HEK293 (cell line): ENCODE measurements around the gene ELAC1.
A peak's percentile ranks its signal among the peaks of the same experiment; 100 is the strongest.

Experiments used
- CTCF ChIP-seq: fragments of 450-650 bp; formaldehyde crosslinking; IDR thresholded peaks from 2 replicates; pipeline ENCODE4 v1.5.1; 2016; ENCODE audit warnings: missing biosample characterization, missing genetic modification characterization
- SALL2 ChIP-seq: fragments of 450-650 bp; formaldehyde crosslinking; IDR thresholded peaks from 2 replicates; pipeline ENCODE4 v1.5.0; 2017; ENCODE audit warnings: missing biosample characterization, mild to moderate bottlenecking, missing genetic modification characterization, borderline replicate concordance
- SETDB1 ChIP-seq: IDR thresholded peaks from one replicate; pipeline ENCODE4 v1.6.1; 2017; ENCODE audit warnings: mild to moderate bottlenecking, low read length, moderate library complexity, mixed read lengths; ENCODE audit not compliant: insufficient read length
- YY1 ChIP-seq: fragments of 450-650 bp; formaldehyde crosslinking; IDR thresholded peaks from 2 replicates; pipeline ENCODE4 v1.5.1; 2018; ENCODE audit warnings: missing biosample characterization, missing genetic modification characterization
- ZBTB17 ChIP-seq: fragments of 450-650 bp; formaldehyde crosslinking; IDR thresholded peaks from 2 replicates; pipeline ENCODE4 v1.5.1; 2016; ENCODE audit warnings: missing biosample characterization, missing genetic modification characterization
- ZFP41 ChIP-seq: fragments of 450-650 bp; formaldehyde crosslinking; IDR thresholded peaks from 2 replicates; pipeline ENCODE4 v1.5.1; 2016; ENCODE audit warnings: missing biosample characterization, missing genetic modification characterization, borderline replicate concordance
- ZNF114 ChIP-seq: fragments of 450-650 bp; formaldehyde crosslinking; IDR thresholded peaks from 2 replicates; pipeline ENCODE4 v1.5.0; 2017; ENCODE audit warnings: missing biosample characterization, missing genetic modification characterization
- ZNF449 ChIP-seq: fragments of 450-650 bp; formaldehyde crosslinking; IDR thresholded peaks from 2 replicates; pipeline ENCODE4 v1.5.1; 2017; ENCODE audit warnings: missing biosample characterization, mild to moderate bottlenecking, missing genetic modification characterization, moderate library complexity
- ZNF48 ChIP-seq: fragments of 450-650 bp; formaldehyde crosslinking; IDR thresholded peaks from 2 replicates; pipeline ENCODE4 v1.5.1; 2016; ENCODE audit warnings: missing biosample characterization, missing genetic modification characterization
- ZNF639 ChIP-seq: fragments of 450-650 bp; formaldehyde crosslinking; IDR thresholded peaks from 2 replicates; pipeline ENCODE4 v1.5.1; 2016; ENCODE audit warnings: missing biosample characterization, missing genetic modification characterization
- ZSCAN18 ChIP-seq: fragments of 450-650 bp; formaldehyde crosslinking; IDR thresholded peaks from 2 replicates; pipeline ENCODE4 v1.5.1; 2016; ENCODE audit warnings: missing biosample characterization, missing genetic modification characterization

GRCh38 chr18:51009072-51009471 is 41.2 kb downstream of the ELAC1 start:
- TF ChIP-seq ZNF449 (tag by site-specific recombination) = no peak
- TF ChIP-seq CTCF (tag by site-specific recombination) = no peak
- TF ChIP-seq ZNF639 (tag by site-specific recombination) = no peak
- TF ChIP-seq ZFP41 (tag by site-specific recombination) = no peak
- no peak for TF ChIP-seq SETDB1
- no peak for TF ChIP-seq ZSCAN18
- no peak for TF ChIP-seq YY1
- TF ChIP-seq ZBTB17 = peak; percentile 54
- no peak for TF ChIP-seq ZNF48 (tag by site-specific recombination)
- TF ChIP-seq SALL2 = no peak
- no peak for TF ChIP-seq ZNF114
